ENCODE data around the gene MGAT5.

GRCh38 chr2:134324947-134325346 is 71.1 kb downstream of the MGAT5 start:
- TF ChIP-seq CTCF (IDR thresholded peaks at IDR 0.05; ENCODE audit: low read depth, low read length) (no peak), EZH2phosphoT487 (IDR thresholded peaks at IDR 0.05; ENCODE audit: low read depth) (no peak)

All from OCI-LY3 (cell line).